SK-N-SH treated with all-trans-retinoic acid at 6 μM for 48 hours (cell line): ENCODE data around the gene APOO.

ENCODE experiments used
- ARNTL ChIP-seq: fragments of 450-650 bp; formaldehyde crosslinking; IDR thresholded peaks from 2 replicates; pipeline ENCODE4 v1.5.0; 2020; ENCODE audit warnings: low read depth, mild to moderate bottlenecking, moderate library complexity, borderline replicate concordance
- CSDC2 ChIP-seq: fragments of 250-450 bp; sonication (Bioruptor Pico); IDR thresholded peaks from 2 replicates; pipeline ENCODE4 v1.5.0; 2020; ENCODE audit warnings: mild to moderate bottlenecking, moderate library complexity
- GLIS3 ChIP-seq: fragments of 250-450 bp; sonication (Bioruptor Pico); IDR thresholded peaks from 2 replicates; pipeline ENCODE4 v1.5.0; 2020; ENCODE audit warnings: mild to moderate bottlenecking, moderate library complexity
- OSR1 ChIP-seq: fragments of 250-450 bp; sonication (Bioruptor Pico); IDR thresholded peaks from 2 replicates; pipeline ENCODE4 v1.8.0; 2022; ENCODE audit warnings: moderate library complexity, mild to moderate bottlenecking, inconsistent platforms
- PPARA ChIP-seq: fragments of 250-450 bp; sonication (Bioruptor Pico); IDR thresholded peaks from 2 replicates; pipeline ENCODE4 v1.5.0; 2020; ENCODE audit warnings: mild to moderate bottlenecking, borderline replicate concordance
- TOX ChIP-seq: fragments of 250-450 bp; sonication (Bioruptor Pico); IDR thresholded peaks from 2 replicates; pipeline ENCODE4 v1.8.0; 2021; ENCODE audit warnings: mild to moderate bottlenecking, moderate library complexity, borderline replicate concordance
- TSHZ2 ChIP-seq: fragments of 250-450 bp; sonication (Bioruptor Pico); IDR thresholded peaks from 2 replicates; pipeline ENCODE4 v1.5.0; 2020; ENCODE audit warnings: mild to moderate bottlenecking, moderate library complexity
- ZFP30 ChIP-seq: fragments of 450-650 bp; formaldehyde crosslinking; IDR thresholded peaks from 2 replicates; pipeline ENCODE4 v1.5.0; 2022; ENCODE audit warnings: mild to moderate bottlenecking, moderate library complexity
- ZNF565 ChIP-seq: fragments of 450-650 bp; formaldehyde crosslinking; conservative IDR thresholded peaks from 2 replicates; pipeline ENCODE4 v1.5.0; 2020; ENCODE audit warnings: low read depth, mild to moderate bottlenecking, moderate library complexity
- ZNF70 ChIP-seq: fragments of 450-650 bp; formaldehyde crosslinking; IDR thresholded peaks from 2 replicates; pipeline ENCODE4 v1.5.0; 2020; ENCODE audit warnings: mild to moderate bottlenecking, moderate library complexity
- ZNF8 ChIP-seq: fragments of 450-650 bp; formaldehyde crosslinking; IDR thresholded peaks from 2 replicates; pipeline ENCODE4 v1.5.0; 2020; ENCODE audit warnings: mild to moderate bottlenecking, moderate library complexity
- TF ChIP-seq, protein P1 (sequence below): fragments of 250-450 bp; sonication (Bioruptor Pico); IDR thresholded peaks from 2 replicates; pipeline ENCODE4 v1.5.1; 2021; ENCODE audit warnings: mild to moderate bottlenecking, moderate library complexity
- TF ChIP-seq, protein P2 (sequence below): fragments of 250-450 bp; sonication (Bioruptor Pico); IDR thresholded peaks from 2 replicates; pipeline ENCODE4 v1.8.0; 2021; ENCODE audit warnings: low read depth, mild to moderate bottlenecking, moderate library complexity, borderline replicate concordance

DNA sequence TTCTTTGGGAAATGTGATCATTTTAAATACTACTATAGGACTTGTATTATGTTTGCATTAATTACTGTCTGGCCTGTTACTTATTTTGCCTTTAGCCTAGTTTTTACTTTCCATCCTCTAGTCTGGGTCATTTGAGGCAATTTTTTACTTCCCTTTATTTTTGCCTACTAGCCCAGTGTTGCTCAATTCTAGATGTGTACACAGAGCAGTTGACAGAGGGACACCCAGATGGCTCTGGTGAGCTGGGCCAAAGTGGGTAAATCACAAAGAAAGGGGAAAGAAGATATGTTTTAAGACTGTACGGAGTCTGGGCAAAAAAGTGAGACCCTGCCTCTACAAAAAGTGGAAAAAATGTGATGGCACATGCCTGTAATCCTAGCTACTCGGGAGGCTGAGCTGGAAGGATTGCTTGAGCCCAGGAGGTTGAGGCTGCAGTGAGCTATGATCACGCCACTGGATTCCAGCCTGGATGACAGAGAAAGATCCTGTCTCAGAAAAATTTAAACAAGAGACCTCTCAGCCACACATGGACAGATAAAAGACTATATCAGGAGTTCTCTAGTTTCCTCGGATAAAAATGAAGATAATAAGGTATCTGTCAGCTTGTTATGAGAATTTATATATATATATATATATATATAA is 35.7 kb downstream of the APOO start:
- no peak for TF ChIP-seq ZFP30 (CRISPR knock-in tag)
- TF ChIP-seq OSR1 (CRISPR knock-in tag) = no peak
- TF ChIP-seq, protein P1, sequence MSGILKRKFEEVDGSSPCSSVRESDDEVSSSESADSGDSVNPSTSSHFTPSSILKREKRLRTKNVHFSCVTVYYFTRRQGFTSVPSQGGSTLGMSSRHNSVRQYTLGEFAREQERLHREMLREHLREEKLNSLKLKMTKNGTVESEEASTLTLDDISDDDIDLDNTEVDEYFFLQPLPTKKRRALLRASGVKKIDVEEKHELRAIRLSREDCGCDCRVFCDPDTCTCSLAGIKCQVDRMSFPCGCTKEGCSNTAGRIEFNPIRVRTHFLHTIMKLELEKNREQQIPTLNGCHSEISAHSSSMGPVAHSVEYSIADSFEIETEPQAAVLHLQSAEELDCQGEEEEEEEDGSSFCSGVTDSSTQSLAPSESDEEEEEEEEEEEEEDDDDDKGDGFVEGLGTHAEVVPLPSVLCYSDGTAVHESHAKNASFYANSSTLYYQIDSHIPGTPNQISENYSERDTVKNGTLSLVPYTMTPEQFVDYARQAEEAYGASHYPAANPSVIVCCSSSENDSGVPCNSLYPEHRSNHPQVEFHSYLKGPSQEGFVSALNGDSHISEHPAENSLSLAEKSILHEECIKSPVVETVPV = no peak
- TF ChIP-seq, protein P2, sequence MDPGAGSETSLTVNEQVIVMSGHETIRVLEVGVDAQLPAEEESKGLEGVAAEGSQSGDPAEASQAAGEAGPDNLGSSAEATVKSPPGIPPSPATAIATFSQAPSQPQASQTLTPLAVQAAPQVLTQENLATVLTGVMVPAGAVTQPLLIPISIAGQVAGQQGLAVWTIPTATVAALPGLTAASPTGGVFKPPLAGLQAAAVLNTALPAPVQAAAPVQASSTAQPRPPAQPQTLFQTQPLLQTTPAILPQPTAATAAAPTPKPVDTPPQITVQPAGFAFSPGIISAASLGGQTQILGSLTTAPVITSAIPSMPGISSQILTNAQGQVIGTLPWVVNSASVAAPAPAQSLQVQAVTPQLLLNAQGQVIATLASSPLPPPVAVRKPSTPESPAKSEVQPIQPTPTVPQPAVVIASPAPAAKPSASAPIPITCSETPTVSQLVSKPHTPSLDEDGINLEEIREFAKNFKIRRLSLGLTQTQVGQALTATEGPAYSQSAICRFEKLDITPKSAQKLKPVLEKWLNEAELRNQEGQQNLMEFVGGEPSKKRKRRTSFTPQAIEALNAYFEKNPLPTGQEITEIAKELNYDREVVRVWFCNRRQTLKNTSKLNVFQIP (CRISPR knock-in tag) = no peak
- TF ChIP-seq TSHZ2 (CRISPR knock-in tag) = no peak
- no peak for TF ChIP-seq ZNF70 (CRISPR knock-in tag)
- TF ChIP-seq ARNTL (CRISPR knock-in tag) = no peak
- TF ChIP-seq CSDC2 = no peak
- TF ChIP-seq ZNF8 = no peak
- no peak for TF ChIP-seq ZNF565 (CRISPR knock-in tag)
- no peak for TF ChIP-seq TOX
- TF ChIP-seq PPARA (CRISPR knock-in tag) = no peak
- no peak for TF ChIP-seq GLIS3 (CRISPR knock-in tag)
